Stimulated activated memory B cell treated with anti-CD40 and anti-IgM and Interleukin-4, amounts not matched to agents 10 μg/mL and 1 μg/mL and 100 μg/mL, for 72 hours (primary cell): Measurements from ENCODE around the gene ARRDC3.

Source experiments
- ATAC-seq: fragments of 150-1000 bp; cut with Tn5 transposase; 2 replicates; pipeline ENCODE4 v1.10.0; 2021
- H3K27ac Mint-ChIP-seq: one replicate; pipeline ENCODE4 v1.8.0; 2022; ENCODE audit warnings: mild to moderate bottlenecking, mixed read lengths
- H3K27me3 Mint-ChIP-seq: one replicate; pipeline ENCODE4 v1.8.0; 2022; ENCODE audit warnings: mixed read lengths
- H3K36me3 Mint-ChIP-seq: one replicate; pipeline ENCODE4 v1.8.0; 2022; ENCODE audit warnings: mixed read lengths
- H3K4me1 Mint-ChIP-seq: one replicate; pipeline ENCODE4 v1.8.0; 2022; ENCODE audit warnings: mixed read lengths
- H3K4me3 Mint-ChIP-seq: one replicate; pipeline ENCODE4 v1.8.0; 2022; ENCODE audit warnings: mild to moderate bottlenecking, moderate library complexity, mixed read lengths
- H3K9me3 Mint-ChIP-seq: one replicate; pipeline ENCODE4 v1.8.0; 2022; ENCODE audit warnings: mixed read lengths

Gene ARRDC3

GRCh38 chr5:91319667-91320066, 63.5 kb downstream of the ARRDC3 start:
- no peak for ATAC-seq

DNA sequence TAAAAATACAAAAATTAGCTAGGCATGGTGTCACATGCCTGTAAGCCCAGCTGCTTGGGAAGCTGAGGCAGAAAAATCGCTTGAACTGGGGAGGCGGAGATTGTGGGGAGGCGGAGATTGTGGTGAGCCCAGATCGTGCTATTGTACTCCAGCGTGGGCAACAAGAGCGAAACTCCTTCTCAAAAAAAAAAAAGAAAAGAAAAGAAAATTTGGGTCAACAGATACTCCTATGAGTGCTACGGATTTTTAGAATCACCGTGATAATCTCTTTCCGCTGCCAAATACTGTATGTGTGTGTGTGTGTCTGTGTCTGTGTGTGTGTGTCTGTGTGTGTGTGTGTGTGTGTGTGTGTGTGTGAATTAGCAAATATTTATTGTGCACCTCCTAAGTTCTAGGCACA, 64.4 kb downstream of the ARRDC3 start:
- H3K36me3 Mint-ChIP-seq, result no peaks in the 10 kb centered on the region
- peaks cover 30% of the 10 kb centered on the region for H3K4me1 Mint-ChIP-seq
- no peak for ATAC-seq
- H3K4me3 Mint-ChIP-seq, result no peak overlapping the region
- no peak overlapping the region for H3K27ac Mint-ChIP-seq
- H3K9me3 Mint-ChIP-seq, result no peaks in the 10 kb centered on the region
- no peaks in the 10 kb centered on the region for H3K27me3 Mint-ChIP-seq

More at GRCh38 chr5:91319667-91320066, 63.5 kb downstream of the ARRDC3 start:
- no peaks in the 10 kb centered on the region for H3K36me3 Mint-ChIP-seq
- no peak overlapping the region for H3K27ac Mint-ChIP-seq
- H3K4me1 Mint-ChIP-seq, result peaks cover 21% of the 10 kb centered on the region
- H3K9me3 Mint-ChIP-seq, result no peaks in the 10 kb centered on the region
- no peak overlapping the region for H3K4me3 Mint-ChIP-seq
- H3K27me3 Mint-ChIP-seq, result no peaks in the 10 kb centered on the region
